ENCODE results near the gene SERGEF. TPM values are rescaled to one million over a fixed set of nuclear protein-coding genes. Genes with fewer than 3 reads are reported as not detected.

SERGEF gene
- total RNA-seq, 1 donor from 2014 or later, result 32.4 TPM

DNA sequence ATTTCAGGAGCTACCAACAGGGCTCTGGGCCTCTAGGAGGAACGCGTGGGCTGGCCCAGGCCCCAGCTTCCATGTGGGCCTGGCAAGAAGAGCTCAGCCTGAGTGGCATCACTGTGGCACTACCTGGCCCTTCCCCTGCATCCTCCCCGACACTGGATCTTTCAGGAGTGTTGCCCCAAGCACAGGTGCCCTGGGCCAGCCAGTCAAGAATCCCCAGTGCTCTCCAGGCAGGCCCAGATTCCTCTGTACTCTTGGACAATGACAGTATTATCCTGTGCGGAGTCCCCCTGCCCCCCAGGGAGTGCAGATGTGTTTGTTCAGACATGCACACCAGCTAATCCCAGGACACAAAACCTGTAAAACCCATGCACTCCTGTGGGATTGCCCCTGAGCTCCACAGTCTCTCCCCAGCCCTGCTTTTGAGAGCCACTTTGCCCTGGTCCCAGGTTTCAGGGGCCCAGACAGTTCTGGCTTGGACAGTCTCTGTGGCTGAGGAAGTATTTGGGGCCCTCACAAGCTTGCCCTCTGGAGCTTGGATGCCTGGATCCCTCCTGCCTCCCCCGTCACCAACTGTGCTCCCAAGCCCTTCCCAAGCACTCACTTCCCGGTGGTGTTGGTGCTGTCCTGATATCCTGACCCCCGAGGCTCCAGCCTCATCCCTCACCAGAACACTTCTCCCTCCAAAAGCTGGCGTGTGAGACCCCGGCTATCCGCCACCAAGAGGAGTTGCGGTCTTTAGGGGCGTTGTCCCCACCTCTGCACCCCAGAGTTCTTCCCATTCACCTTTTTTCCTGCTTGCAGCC lies 238.4 kb downstream of the SERGEF start:
- peaks cover 15% of the 10 kb centered on the region for H3K27me3 Mint-ChIP-seq
- H3K4me1 Mint-ChIP-seq (ENCODE audit: low read depth), result peaks cover 6% of the 10 kb centered on the region
- no peaks in the 10 kb centered on the region for H3K9me3 Mint-ChIP-seq (ENCODE audit: low read depth)
- H3K4me3 Mint-ChIP-seq (ENCODE audit: low read depth), result no peak overlapping the region
- no peak for DNase-seq (ENCODE audit: low spot score, unreplicated experiment)
- H3K36me3 Mint-ChIP-seq (ENCODE audit: insufficient read depth), result no peaks in the 10 kb centered on the region
- H3K27ac Mint-ChIP-seq, result no peak overlapping the region
- TF ChIP-seq, protein P1, sequence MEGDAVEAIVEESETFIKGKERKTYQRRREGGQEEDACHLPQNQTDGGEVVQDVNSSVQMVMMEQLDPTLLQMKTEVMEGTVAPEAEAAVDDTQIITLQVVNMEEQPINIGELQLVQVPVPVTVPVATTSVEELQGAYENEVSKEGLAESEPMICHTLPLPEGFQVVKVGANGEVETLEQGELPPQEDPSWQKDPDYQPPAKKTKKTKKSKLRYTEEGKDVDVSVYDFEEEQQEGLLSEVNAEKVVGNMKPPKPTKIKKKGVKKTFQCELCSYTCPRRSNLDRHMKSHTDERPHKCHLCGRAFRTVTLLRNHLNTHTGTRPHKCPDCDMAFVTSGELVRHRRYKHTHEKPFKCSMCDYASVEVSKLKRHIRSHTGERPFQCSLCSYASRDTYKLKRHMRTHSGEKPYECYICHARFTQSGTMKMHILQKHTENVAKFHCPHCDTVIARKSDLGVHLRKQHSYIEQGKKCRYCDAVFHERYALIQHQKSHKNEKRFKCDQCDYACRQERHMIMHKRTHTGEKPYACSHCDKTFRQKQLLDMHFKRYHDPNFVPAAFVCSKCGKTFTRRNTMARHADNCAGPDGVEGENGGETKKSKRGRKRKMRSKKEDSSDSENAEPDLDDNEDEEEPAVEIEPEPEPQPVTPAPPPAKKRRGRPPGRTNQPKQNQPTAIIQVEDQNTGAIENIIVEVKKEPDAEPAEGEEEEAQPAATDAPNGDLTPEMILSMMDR (IDR thresholded peaks at IDR 0.05; ENCODE audit: unreplicated experiment), result no peak

DNA sequence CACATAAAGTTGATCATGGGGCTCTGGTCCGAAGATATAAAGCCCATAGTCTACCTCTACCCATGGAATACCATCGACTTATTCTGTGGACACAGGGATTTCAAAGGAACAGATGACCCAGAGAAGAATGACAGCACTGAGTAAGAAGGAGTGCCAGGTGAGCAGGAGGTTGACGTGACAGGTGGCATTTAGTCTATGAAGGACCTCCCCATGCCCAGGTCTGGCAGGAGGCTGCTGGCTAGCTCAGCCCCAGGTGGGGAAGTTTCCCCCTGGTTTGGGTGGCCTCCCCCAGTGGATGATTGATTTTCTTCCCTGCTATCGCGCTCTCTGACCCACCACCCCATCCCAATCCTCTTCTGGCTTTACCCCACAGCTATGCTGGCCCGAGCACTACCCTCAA lies 239.2 kb downstream of the SERGEF start:
- no peak for DNase-seq (ENCODE audit: low spot score, unreplicated experiment)
- H3K4me1 Mint-ChIP-seq (ENCODE audit: low read depth), result peaks cover 6% of the 10 kb centered on the region
- no peaks in the 10 kb centered on the region for H3K36me3 Mint-ChIP-seq (ENCODE audit: insufficient read depth)
- no peak overlapping the region for H3K4me3 Mint-ChIP-seq (ENCODE audit: low read depth)
- no peaks in the 10 kb centered on the region for H3K9me3 Mint-ChIP-seq (ENCODE audit: low read depth)
- H3K27me3 Mint-ChIP-seq, result peaks cover 18% of the 10 kb centered on the region
- TF ChIP-seq, protein P1 (IDR thresholded peaks at IDR 0.05; ENCODE audit: unreplicated experiment), result no peak
- H3K27ac Mint-ChIP-seq, result no peak overlapping the region

DNA sequence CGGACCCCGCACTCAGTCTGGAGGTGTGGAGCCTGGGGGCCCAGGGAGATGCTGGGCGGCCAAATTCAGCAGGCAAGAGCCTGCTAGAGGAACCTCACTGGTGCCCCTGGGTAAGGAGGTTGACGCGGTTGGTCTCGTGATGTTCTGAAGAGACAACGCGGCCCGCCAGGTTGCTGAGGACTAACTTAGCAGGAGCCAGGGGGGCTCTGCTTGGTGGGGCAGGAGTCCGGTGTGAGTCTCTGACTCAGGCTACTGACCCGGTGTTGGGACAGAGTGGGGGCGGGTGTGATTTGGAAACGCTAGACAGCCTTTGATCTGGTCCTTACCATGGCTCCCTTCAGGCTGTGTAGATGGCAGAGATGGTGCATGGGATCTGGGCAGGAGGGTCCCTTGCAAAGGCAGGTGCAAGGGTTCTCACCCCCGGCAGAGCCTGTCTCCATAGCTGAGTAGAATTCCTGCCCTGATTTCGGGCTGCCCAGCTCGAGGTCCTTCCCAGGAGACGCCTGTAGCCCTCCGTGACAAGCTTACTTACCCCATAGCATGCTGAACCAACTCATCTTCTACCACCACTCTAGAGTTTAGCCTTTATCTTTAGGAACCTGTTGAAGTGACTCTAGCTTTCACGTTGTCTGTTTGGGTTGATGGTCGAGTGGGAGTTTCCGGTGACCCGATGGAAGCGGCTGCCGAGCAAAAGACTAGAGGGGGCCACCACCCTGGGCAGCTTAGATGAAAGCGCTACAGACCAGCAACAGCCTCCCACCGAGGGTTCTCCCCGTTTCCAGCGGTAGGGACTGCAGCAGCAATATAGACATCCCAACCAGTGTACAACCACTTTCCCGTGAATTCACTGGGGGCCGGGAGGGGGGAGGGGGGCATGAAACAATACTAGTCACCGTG lies 239.9 kb downstream of the SERGEF start:
- TF ChIP-seq, protein P1 (IDR thresholded peaks at IDR 0.05; ENCODE audit: unreplicated experiment), result no peak
- DNase-seq (ENCODE audit: low spot score, unreplicated experiment), result no peak
- no peak overlapping the region for H3K27ac Mint-ChIP-seq
- no peaks in the 10 kb centered on the region for H3K36me3 Mint-ChIP-seq (ENCODE audit: insufficient read depth)
- H3K9me3 Mint-ChIP-seq (ENCODE audit: low read depth), result no peaks in the 10 kb centered on the region
- H3K27me3 Mint-ChIP-seq, result peaks cover 21% of the 10 kb centered on the region
- peaks cover 6% of the 10 kb centered on the region for H3K4me1 Mint-ChIP-seq (ENCODE audit: low read depth)
- no peak overlapping the region for H3K4me3 Mint-ChIP-seq (ENCODE audit: low read depth)

DNA sequence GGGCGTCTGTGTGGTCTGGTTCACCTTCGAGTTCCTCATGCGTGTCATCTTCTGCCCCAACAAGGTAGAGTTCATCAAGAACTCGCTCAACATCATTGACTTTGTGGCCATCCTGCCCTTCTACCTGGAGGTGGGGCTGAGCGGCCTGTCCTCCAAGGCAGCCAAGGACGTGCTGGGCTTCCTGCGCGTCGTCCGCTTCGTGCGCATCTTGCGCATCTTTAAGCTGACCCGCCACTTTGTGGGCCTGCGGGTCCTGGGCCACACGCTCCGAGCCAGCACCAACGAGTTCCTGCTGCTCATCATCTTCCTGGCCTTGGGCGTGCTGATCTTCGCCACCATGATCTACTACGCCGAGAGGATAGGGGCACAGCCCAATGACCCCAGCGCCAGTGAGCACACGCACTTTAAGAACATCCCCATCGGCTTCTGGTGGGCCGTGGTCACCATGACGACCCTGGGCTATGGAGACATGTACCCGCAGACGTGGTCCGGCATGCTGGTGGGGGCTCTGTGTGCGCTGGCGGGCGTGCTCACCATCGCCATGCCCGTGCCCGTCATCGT lies 240.9 kb downstream of the SERGEF start:
- no peak overlapping the region for H3K27ac Mint-ChIP-seq
- peaks cover 6% of the 10 kb centered on the region for H3K4me1 Mint-ChIP-seq (ENCODE audit: low read depth)
- H3K4me3 Mint-ChIP-seq (ENCODE audit: low read depth), result no peak overlapping the region
- H3K9me3 Mint-ChIP-seq (ENCODE audit: low read depth), result no peaks in the 10 kb centered on the region
- TF ChIP-seq, protein P1 (IDR thresholded peaks at IDR 0.05; ENCODE audit: unreplicated experiment), result no peak
- no peak for DNase-seq (ENCODE audit: low spot score, unreplicated experiment)
- H3K27me3 Mint-ChIP-seq, result peaks cover 22% of the 10 kb centered on the region
- H3K36me3 Mint-ChIP-seq (ENCODE audit: insufficient read depth), result no peaks in the 10 kb centered on the region

DNA sequence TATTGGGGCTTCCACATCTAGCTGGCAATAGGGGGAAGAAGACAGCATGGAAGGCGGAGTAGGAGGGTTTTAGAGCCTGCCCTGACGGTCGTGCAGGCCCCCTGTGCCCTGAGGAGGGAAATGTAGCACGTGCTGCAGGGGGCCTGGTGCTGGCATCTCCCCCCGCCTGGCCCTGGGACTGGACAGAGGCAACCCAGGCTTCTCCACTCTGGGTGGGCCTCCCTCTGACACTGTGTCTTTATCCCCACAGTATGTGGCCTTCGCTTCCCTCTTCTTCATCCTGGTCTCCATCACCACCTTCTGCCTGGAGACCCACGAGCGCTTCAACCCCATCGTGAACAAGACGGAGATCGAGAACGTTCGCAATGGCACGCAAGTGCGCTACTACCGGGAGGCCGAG lies 241.4 kb downstream of the SERGEF start:
- Mint-ChIP-seq H3K27me3 (peaks cover 22% of the 10 kb centered on the region), H3K4me1 (ENCODE audit: low read depth) (peaks cover 6% of the 10 kb centered on the region), H3K9me3 (ENCODE audit: low read depth) (no peaks in the 10 kb centered on the region), H3K4me3 (ENCODE audit: low read depth) (no peak overlapping the region), H3K36me3 (ENCODE audit: insufficient read depth) (no peaks in the 10 kb centered on the region), H3K27ac (no peak overlapping the region)
- DNase-seq (ENCODE audit: low spot score, unreplicated experiment), result no peak
- TF ChIP-seq, protein P1 (IDR thresholded peaks at IDR 0.05; ENCODE audit: unreplicated experiment), result no peak
